AG09309 (cell line): ENCODE data around the gene IFIT1.
"Not testable (repeated sequence)": the region's sequence is repeated elsewhere in the genome, so short reads cannot be mapped to it uniquely, and the experiment has no call there.

ENCODE experiments used
- DNase-seq: peaks from one replicate; pipeline ENCODE4 v3.0.0-alpha.2; 2010; ENCODE audit warnings: low read depth
- H3K4me3 ChIP-seq: 2 replicates; pipeline ENCODE4 v1.5.1; 2011; ENCODE audit warnings: mild to moderate bottlenecking, low read depth, low read length, moderate library complexity; ENCODE audit not compliant: control insufficient read depth
- CTCF ChIP-seq: IDR thresholded peaks from 2 replicates; pipeline ENCODE4 v1.5.1; 2011; ENCODE audit warnings: mild to moderate bottlenecking, low read depth, low read length, inconsistent platforms; ENCODE audit not compliant: insufficient read depth, control insufficient read depth; ENCODE audit errors: missing control alignments

The IFIT1 gene

DNA sequence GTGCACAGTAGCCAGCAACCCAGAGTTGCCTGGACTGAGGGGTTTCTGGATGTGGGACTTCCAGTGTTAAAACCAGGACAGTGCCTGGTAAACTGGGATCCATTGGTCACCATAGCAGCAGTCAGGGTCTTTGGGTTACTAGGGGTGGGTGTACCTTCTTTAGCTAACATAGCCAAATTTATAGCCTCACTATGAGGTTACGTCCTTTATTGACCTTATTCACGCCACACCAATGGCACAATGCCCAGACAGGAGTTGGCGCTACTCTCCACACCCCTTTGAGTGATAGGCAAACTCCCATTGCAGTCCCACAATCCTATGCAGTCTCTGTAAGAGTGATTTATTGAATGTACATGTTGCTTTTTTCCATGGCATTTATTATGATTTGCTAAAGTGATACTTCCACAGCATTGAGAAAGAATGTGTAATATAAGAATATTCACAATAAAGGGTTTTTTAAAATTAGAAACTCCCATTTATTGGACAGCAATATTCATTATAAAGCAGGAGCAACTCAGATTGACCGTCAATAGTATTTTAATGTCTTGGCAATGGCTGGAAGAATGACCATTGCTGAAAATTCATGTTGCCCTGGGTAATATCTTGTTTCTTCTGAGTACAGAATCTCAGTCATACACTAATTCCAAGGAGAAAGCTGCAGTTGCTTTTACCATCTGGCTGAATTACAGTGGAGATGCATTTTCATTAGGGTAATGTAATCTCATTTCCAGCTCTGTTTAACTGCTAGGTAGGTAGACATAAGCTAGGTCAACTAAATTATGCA, 48.0 kb downstream of the IFIT1 start:
- DNase-seq = no peak
- no peak for TF ChIP-seq CTCF

GRCh38 chr10:89442289-89442688, 49.9 kb downstream of the IFIT1 start:
- H3K4me3 ChIP-seq = no peak overlapping the region
- no peak for DNase-seq
- TF ChIP-seq CTCF = no peak

More for the DNA sequence above, 48.0 kb downstream of the IFIT1 start:
- H3K4me3 ChIP-seq = no peak overlapping the region

- DNase-seq, H3K4me3 ChIP-seq: not testable (repeated sequence)
These were observed 52.4 kb downstream of the IFIT1 start for GRCh38 chr10:89444819-89445218.

DNA sequence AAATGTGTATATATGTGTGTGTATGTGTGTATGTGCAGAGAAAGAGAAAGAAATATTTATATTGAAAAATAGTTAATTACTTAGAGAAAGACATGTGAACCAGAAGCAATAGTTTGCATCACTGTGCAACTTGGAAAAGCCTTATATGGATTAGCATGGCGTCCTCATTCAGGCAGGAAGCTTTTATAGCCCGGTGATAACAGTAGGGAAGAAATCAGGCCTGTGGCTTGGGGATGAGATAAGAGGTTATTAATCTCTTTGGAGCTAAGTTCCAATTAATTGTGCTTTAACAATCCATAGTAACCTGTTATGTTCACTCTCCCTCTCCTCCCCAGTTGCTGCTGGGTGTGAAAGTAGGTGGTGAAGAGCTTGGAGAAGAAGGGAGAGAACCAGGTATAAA, 58.5 kb downstream of the IFIT1 start:
- no peak for TF ChIP-seq CTCF
- DNase-seq = no peak
- no peak overlapping the region for H3K4me3 ChIP-seq

DNA sequence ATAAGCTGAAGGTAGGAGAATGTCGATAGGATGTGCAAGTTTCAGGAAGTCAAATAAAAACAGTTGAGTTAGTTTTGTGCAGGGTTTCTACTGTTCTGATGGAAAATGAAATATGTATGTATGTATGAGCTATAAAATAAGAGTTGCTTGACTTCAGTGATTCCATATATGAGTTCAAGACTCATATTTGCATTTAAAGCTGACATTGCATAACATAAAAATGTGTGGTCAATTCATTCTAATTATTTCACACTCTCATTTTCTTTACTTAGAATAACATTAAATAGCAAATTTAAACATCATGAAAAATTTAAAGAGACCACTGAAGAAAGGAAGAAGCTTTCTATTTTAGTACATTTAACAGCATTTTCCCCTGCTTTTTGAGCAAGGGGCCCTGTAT, 59.8 kb downstream of the IFIT1 start:
- DNase-seq = no peak
- TF ChIP-seq CTCF = no peak
- no peak overlapping the region for H3K4me3 ChIP-seq

GRCh38 chr10:89454561-89455347, 62.3 kb downstream of the IFIT1 start:
- TF ChIP-seq CTCF = no peak
- DNase-seq = no peak
- H3K4me3 ChIP-seq = no peak overlapping the region
